Neural progenitor cell (in vitro differentiated cells): ENCODE measurements around the gene NCKAP5.

ENCODE experiments used
- EZH2 ChIP-seq: fragments of 200-600 bp; sonication (generic); IDR thresholded peaks from 2 replicates; pipeline ENCODE4 v1.6.1; 2017; ENCODE audit warnings: antibody characterized with exemption, mild to moderate bottlenecking, moderate library complexity
- TF ChIP-seq, protein P1 (sequence below): fragments of 200-600 bp; sonication (generic); IDR thresholded peaks from 2 replicates; pipeline ENCODE4 v1.5.1; 2017; ENCODE audit warnings: antibody characterized with exemption, mild to moderate bottlenecking

DNA sequence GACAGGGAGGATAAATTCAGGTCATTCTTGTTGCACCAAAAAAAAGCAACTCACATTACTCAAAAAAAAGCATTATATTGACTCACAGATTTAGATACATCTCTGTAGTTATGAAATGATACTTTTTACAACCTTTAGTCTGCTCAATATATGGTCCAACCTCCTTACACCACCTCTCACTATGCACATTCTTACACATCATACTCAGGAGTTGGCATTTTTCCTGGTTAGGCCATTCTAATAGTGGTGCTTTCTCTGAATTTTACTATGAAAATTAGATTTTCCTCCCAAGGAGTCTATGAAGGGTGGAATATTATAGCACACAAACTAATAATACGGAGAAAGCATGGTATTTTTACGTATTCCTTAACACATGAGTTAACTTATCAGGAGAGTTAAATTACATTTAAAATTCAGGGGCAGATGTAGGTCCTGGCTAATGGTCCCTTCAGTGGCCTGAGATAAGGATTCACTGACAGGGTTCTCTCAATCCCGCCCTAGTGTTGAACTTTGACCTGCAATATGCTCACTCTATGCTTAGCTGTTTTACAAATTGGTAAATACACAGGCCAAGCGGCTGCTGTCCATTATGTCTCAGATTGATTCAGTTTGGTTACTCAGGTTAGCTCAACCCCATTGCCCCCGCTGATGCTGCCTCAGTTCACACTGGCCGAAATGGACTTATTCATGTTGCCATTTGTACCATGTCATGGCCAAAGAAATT is 153.6 kb downstream of the NCKAP5 start:
- TF ChIP-seq, protein P1, sequence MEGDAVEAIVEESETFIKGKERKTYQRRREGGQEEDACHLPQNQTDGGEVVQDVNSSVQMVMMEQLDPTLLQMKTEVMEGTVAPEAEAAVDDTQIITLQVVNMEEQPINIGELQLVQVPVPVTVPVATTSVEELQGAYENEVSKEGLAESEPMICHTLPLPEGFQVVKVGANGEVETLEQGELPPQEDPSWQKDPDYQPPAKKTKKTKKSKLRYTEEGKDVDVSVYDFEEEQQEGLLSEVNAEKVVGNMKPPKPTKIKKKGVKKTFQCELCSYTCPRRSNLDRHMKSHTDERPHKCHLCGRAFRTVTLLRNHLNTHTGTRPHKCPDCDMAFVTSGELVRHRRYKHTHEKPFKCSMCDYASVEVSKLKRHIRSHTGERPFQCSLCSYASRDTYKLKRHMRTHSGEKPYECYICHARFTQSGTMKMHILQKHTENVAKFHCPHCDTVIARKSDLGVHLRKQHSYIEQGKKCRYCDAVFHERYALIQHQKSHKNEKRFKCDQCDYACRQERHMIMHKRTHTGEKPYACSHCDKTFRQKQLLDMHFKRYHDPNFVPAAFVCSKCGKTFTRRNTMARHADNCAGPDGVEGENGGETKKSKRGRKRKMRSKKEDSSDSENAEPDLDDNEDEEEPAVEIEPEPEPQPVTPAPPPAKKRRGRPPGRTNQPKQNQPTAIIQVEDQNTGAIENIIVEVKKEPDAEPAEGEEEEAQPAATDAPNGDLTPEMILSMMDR = no peak
- TF ChIP-seq EZH2 = no peak
